ENCODE data around the gene PSMC5.
"Not testable (repeated sequence)": the region's sequence is repeated elsewhere in the genome, so short reads cannot be mapped to it uniquely, and the experiment has no call there.

The PSMC5 gene

GRCh38 chr17:63841350-63842172 lies 14.3 kb downstream of the PSMC5 start:
- peak in 1 of 2 experiments; percentile 58 for DNase-seq

GRCh38 chr17:63842173-63842539 lies 14.9 kb downstream of the PSMC5 start:
- DNase-seq: peak; percentile 35 to 61

GRCh38 chr17:63842540-63843386 lies 15.5 kb downstream of the PSMC5 start, which contains the start of gene SMARCD2:
TSS of gene SMARCD2 (minus strand) at chr17:63842685. CDS start at chr17:63842674, 11 bp downstream.
- DNase-seq: peak; percentile 100

GRCh38 chr17:63843387-63843888 lies 16.2 kb downstream of the PSMC5 start:
- peak in 1 of 2 experiments; percentile 18 for DNase-seq

- DNase-seq: no peak
These were observed 16.9 kb downstream of the PSMC5 start for GRCh38 chr17:63843910-63844677.

GRCh38 chr17:63845509-63845908 lies 18.3 kb downstream of the PSMC5 start:
- no peak for DNase-seq

GRCh38 chr17:63847525-63848249 lies 20.5 kb downstream of the PSMC5 start:
- no peak for DNase-seq

GRCh38 chr17:63848834-63849689 lies 21.8 kb downstream of the PSMC5 start:
- peak; percentile 44 to 84 for DNase-seq

- no peak for DNase-seq
These were observed 23.2 kb downstream of the PSMC5 start for GRCh38 chr17:63850401-63850800.

- DNase-seq: no peak
These were observed 26.0 kb downstream of the PSMC5 start for GRCh38 chr17:63853260-63853659.

- DNase-seq: no peak
These were observed 27.5 kb downstream of the PSMC5 start for GRCh38 chr17:63854709-63855108.

GRCh38 chr17:63855185-63855584 lies 28.0 kb downstream of the PSMC5 start:
- no peak for DNase-seq

GRCh38 chr17:63856425-63856824 lies 29.2 kb downstream of the PSMC5 start:
- DNase-seq: not testable (repeated sequence)

- DNase-seq: no peak
These were observed 32.0 kb downstream of the PSMC5 start for GRCh38 chr17:63859257-63859656.

GRCh38 chr17:63866625-63867024 lies 39.4 kb downstream of the PSMC5 start:
- DNase-seq: peak in 1 of 2 experiments; percentile 34

GRCh38 chr17:63869491-63870291 lies 42.5 kb downstream of the PSMC5 start:
- DNase-seq: not testable (repeated sequence)

- not testable (repeated sequence) for DNase-seq
These were observed 43.0 kb downstream of the PSMC5 start for GRCh38 chr17:63870292-63870665.

GRCh38 chr17:63871646-63872365 lies 44.6 kb downstream of the PSMC5 start:
- DNase-seq: not testable (repeated sequence)

GRCh38 chr17:63873577-63873976 lies 46.3 kb downstream of the PSMC5 start, which contains the start of gene CSH2:
TSS of gene CSH2 (minus strand) at chr17:63873677. CDS start at chr17:63873614, 63 bp downstream.
- not testable (repeated sequence) for DNase-seq

Data from NCI-H524 (cell line).